ENCODE measurements around the gene STAG1.

GRCh38 chr3:136294176-136294575 is 458.0 kb downstream of the STAG1 start:
- TF ChIP-seq CTCF (IDR thresholded peaks at IDR 0.05) (no peak), POLR2A (IDR thresholded peaks at IDR 0.05) (no peak)
